ENCODE results near the gene ZNF232.
"Not testable (repeated sequence)": the region's sequence is repeated elsewhere in the genome, so short reads cannot be mapped to it uniquely, and the experiment has no call there.

Gene ZNF232

GRCh38 chr17:5129770-5130169 is 18.1 kb upstream of the ZNF232 start:
- not testable (repeated sequence) for DNase-seq (ENCODE audit: low read depth, low spot score)

- no peak for DNase-seq (ENCODE audit: low read depth, low spot score)
Observed at GRCh38 chr17:5128905-5129535, 17.3 kb upstream of the ZNF232 start.

- DNase-seq (ENCODE audit: low read depth, low spot score): not testable (repeated sequence)
Observed at GRCh38 chr17:5128387-5128786, 16.7 kb upstream of the ZNF232 start.

GRCh38 chr17:5127910-5128309 is 16.2 kb upstream of the ZNF232 start:
- no peak for DNase-seq (ENCODE audit: low read depth, low spot score)

GRCh38 chr17:5126719-5127488 is 15.2 kb upstream of the ZNF232 start:
- no peak for DNase-seq (ENCODE audit: low read depth, low spot score)

- not testable (repeated sequence) for DNase-seq (ENCODE audit: low read depth, low spot score)
Observed at GRCh38 chr17:5124896-5125295, 13.2 kb upstream of the ZNF232 start.

- not testable (repeated sequence) for DNase-seq (ENCODE audit: low read depth, low spot score)
Observed at GRCh38 chr17:5124125-5124760, 12.6 kb upstream of the ZNF232 start.

- no peak for DNase-seq (ENCODE audit: low read depth, low spot score)
Observed at GRCh38 chr17:5123343-5124124, 11.9 kb upstream of the ZNF232 start.

GRCh38 chr17:5122586-5123342 is 11.1 kb upstream of the ZNF232 start:
- no peak for DNase-seq (ENCODE audit: low read depth, low spot score)

- DNase-seq (ENCODE audit: low read depth, low spot score): not testable (repeated sequence)
Observed at GRCh38 chr17:5122056-5122455, 10.4 kb upstream of the ZNF232 start.

GRCh38 chr17:5121186-5121841 is 9.6 kb upstream of the ZNF232 start:
- DNase-seq (ENCODE audit: low read depth, low spot score): no peak

- DNase-seq (ENCODE audit: low read depth, low spot score): not testable (repeated sequence)
Observed at GRCh38 chr17:5120436-5121185, 8.9 kb upstream of the ZNF232 start.

GRCh38 chr17:5120036-5120435 is 8.4 kb upstream of the ZNF232 start:
- DNase-seq (ENCODE audit: low read depth, low spot score): no peak

- no peak for DNase-seq (ENCODE audit: low read depth, low spot score)
Observed at GRCh38 chr17:5118219-5118618, 6.5 kb upstream of the ZNF232 start.

GRCh38 chr17:5115673-5116651 is 4.3 kb upstream of the ZNF232 start, which contains the start of gene USP6:
Gene USP6 (plus strand): TSS chr17:5116032. CDS start chr17:5130368, 14,336 bp downstream.
- no peak for DNase-seq (ENCODE audit: low read depth, low spot score)

GRCh38 chr17:5110816-5111215 is 862 bp downstream of the ZNF232 start:
- DNase-seq (ENCODE audit: low read depth, low spot score): no peak

- DNase-seq (ENCODE audit: low read depth, low spot score): no peak
Observed at GRCh38 chr17:5100832-5101231, 10.8 kb downstream of the ZNF232 start.

- DNase-seq (ENCODE audit: low read depth, low spot score): no peak
Observed at GRCh38 chr17:5099271-5099670, 12.4 kb downstream of the ZNF232 start.
